RWPE2 (cell line): ENCODE measurements around the gene DST.
"Not testable (repeated sequence)": the region's sequence is repeated elsewhere in the genome, so short reads cannot be mapped to it uniquely, and the experiment has no call there.

ENCODE experiments used
- ATAC-seq: fragments of 200-7000 bp; cut with Tn5 transposase; 3 replicates; pipeline ENCODE4 v1.9.1; 2021; ENCODE audit warnings: low read depth
- DNase-seq: peaks from one replicate; pipeline ENCODE4 v3.0.0-alpha.2; 2020; ENCODE audit warnings: low spot score
- H3K27ac ChIP-seq: fragments of 450-650 bp; 2 replicates; pipeline ENCODE4 v1.5.1; 2017; ENCODE audit warnings: mild to moderate bottlenecking; ENCODE audit not compliant: poor library complexity, severe bottlenecking
- H3K27me3 ChIP-seq: fragments of 250-450 bp; sonication (Bioruptor Pico); 2 replicates; pipeline ENCODE4 v1.5.1; 2021; ENCODE audit warnings: mild to moderate bottlenecking, moderate library complexity; ENCODE audit not compliant: insufficient read depth, poor library complexity, severe bottlenecking
- H3K36me3 ChIP-seq: fragments of 250-450 bp; sonication (Bioruptor Pico); 2 replicates; pipeline ENCODE4 v1.5.1; 2020; ENCODE audit warnings: low read depth, mild to moderate bottlenecking, moderate library complexity
- H3K4me1 ChIP-seq: fragments of 250-450 bp; sonication (Bioruptor Pico); 2 replicates; pipeline ENCODE4 v1.5.1; 2021; ENCODE audit warnings: mild to moderate bottlenecking, moderate library complexity; ENCODE audit not compliant: insufficient read depth, poor library complexity, severe bottlenecking
- H3K4me3 ChIP-seq: fragments of 250-450 bp; sonication (Bioruptor Pico); 2 replicates; pipeline ENCODE4 v1.5.1; 2021; ENCODE audit warnings: mild to moderate bottlenecking, moderate library complexity; ENCODE audit not compliant: severe bottlenecking
- H3K9me3 ChIP-seq: fragments of 250-450 bp; sonication (Bioruptor Pico); 2 replicates; pipeline ENCODE4 v1.5.1; 2021; ENCODE audit warnings: mild to moderate bottlenecking, moderate library complexity; ENCODE audit not compliant: severe bottlenecking
- CTCF ChIP-seq: fragments of 450-650 bp; IDR thresholded peaks from one replicate; pipeline ENCODE4 v1.5.1; 2017; ENCODE audit warnings: mild to moderate bottlenecking, moderate library complexity; ENCODE audit not compliant: poor library complexity, severe bottlenecking

DST gene

GRCh38 chr6:56499095-56499494 lies 143.6 kb downstream of the DST start:
- peaks cover 84% of the 10 kb centered on the region for H3K36me3 ChIP-seq
- no peak for ATAC-seq
- DNase-seq: no peak

GRCh38 chr6:56497691-56498090 lies 145.0 kb downstream of the DST start:
- no peak overlapping the region for H3K4me3 ChIP-seq
- DNase-seq (no peak), ATAC-seq (no peak)
- H3K27me3 ChIP-seq: no peaks in the 10 kb centered on the region
- H3K9me3 ChIP-seq: peaks cover 2% of the 10 kb centered on the region
- TF ChIP-seq CTCF: no peak
- H3K36me3 ChIP-seq: peaks cover 86% of the 10 kb centered on the region
- no peaks in the 10 kb centered on the region for H3K4me1 ChIP-seq
- H3K27ac ChIP-seq: no peak overlapping the region

More at GRCh38 chr6:56499095-56499494, 143.6 kb downstream of the DST start:
- no peak overlapping the region for H3K27ac ChIP-seq
- no peaks in the 10 kb centered on the region for H3K27me3 ChIP-seq
- no peaks in the 10 kb centered on the region for H3K4me1 ChIP-seq
- no peak for TF ChIP-seq CTCF
- peaks cover 2% of the 10 kb centered on the region for H3K9me3 ChIP-seq
- no peak overlapping the region for H3K4me3 ChIP-seq

- Histone ChIP-seq H3K27ac (no peak overlapping the region), H3K27me3 (no peaks in the 10 kb centered on the region), H3K9me3 (peaks cover 2% of the 10 kb centered on the region), H3K4me3 (no peak overlapping the region), H3K4me1 (no peaks in the 10 kb centered on the region), H3K36me3 (peaks cover 86% of the 10 kb centered on the region)
- no peak for TF ChIP-seq CTCF
- no peak for DNase-seq
- ATAC-seq: no peak
Measured at GRCh38 chr6:56497240-56497639, 145.4 kb downstream of the DST start.

GRCh38 chr6:56496650-56497049 lies 146.0 kb downstream of the DST start:
- not testable (repeated sequence) for DNase-seq, H3K4me1 ChIP-seq, H3K27me3 ChIP-seq, ATAC-seq, H3K9me3 ChIP-seq, H3K27ac ChIP-seq, H3K4me3 ChIP-seq
- H3K36me3 ChIP-seq: peaks cover 86% of the 10 kb centered on the region

- peaks cover 85% of the 10 kb centered on the region for H3K36me3 ChIP-seq
- ATAC-seq: no peak
- no peak overlapping the region for H3K27ac ChIP-seq
Measured at GRCh38 chr6:56495654-56496053, 147.0 kb downstream of the DST start.

More at GRCh38 chr6:56495654-56496053, 147.0 kb downstream of the DST start:
- H3K4me1 ChIP-seq: peaks cover 14% of the 10 kb centered on the region
- no peak for DNase-seq
- H3K27me3 ChIP-seq: no peaks in the 10 kb centered on the region
- no peak for TF ChIP-seq CTCF
- no peak overlapping the region for H3K4me3 ChIP-seq
- peaks cover 2% of the 10 kb centered on the region for H3K9me3 ChIP-seq
